Panc1 (cell line): ENCODE measurements around the gene APOO. TPM values are rescaled to one million over a fixed set of nuclear protein-coding genes. Genes with fewer than 3 reads are reported as not detected.

ENCODE experiments used
- ATAC-seq: fragments of 200-7000 bp; cut with Tn5 transposase; 2 replicates; pipeline ENCODE4 v1.9.1; 2020; ENCODE audit warnings: mild to moderate bottlenecking, moderate library complexity
- BruUV-seq: library from RNA; stranded (reverse); fragments of 400-500 nt; replicated peaks from 2 replicates; lab custom pipeline; 2021; lab: Mats Ljungman, UMichigan
- CTCF ChIA-PET: fragments of 300-600 bp; sonication (Branson Sonifier 250); formaldehyde crosslinking; loops from one replicate; lab custom pipeline; 2022; ENCODE audit warnings: antibody characterized with exemption; lab: Charles Lee
- POLR2A ChIA-PET: fragments of 300-600 bp; sonication (Branson Sonifier 250); formaldehyde crosslinking; loops from one replicate; lab custom pipeline; 2022; ENCODE audit warnings: antibody characterized with exemption; lab: Charles Lee
- DNase-seq: peaks from one replicate; pipeline ENCODE4 v3.0.0-alpha.2; 2010; ENCODE audit warnings: low read depth, low spot score
- H3K27ac ChIP-seq: 2 replicates; pipeline ENCODE4 v1.5.1; 2011; ENCODE audit warnings: mild to moderate bottlenecking, low read length, inconsistent platforms
- H3K27me3 ChIP-seq: fragments of 200-500 bp; sonication (Bioruptor generic); 2 replicates; pipeline ENCODE4 v1.6.0; 2014; ENCODE audit warnings: low read length, inconsistent platforms; ENCODE audit not compliant: control insufficient read depth, insufficient read depth
- H3K36me3 ChIP-seq: fragments of 200-500 bp; sonication (Bioruptor generic); 2 replicates; pipeline ENCODE4 v1.5.1; 2014; ENCODE audit warnings: inconsistent platforms, mild to moderate bottlenecking, low read length, moderate library complexity; ENCODE audit not compliant: control insufficient read depth, insufficient read depth
- H3K4me1 ChIP-seq: 2 replicates; pipeline ENCODE4 v1.5.1; 2011; ENCODE audit warnings: inconsistent platforms, mild to moderate bottlenecking, low read length, moderate library complexity; ENCODE audit not compliant: control insufficient read depth, insufficient read depth
- H3K4me3 ChIP-seq, 2 experiments: 2 replicates each; pipeline ENCODE4 v1.5.1; 2011 to 2012; ENCODE audit warnings: low read depth in 2 of 2, low read length in 2 of 2, mild to moderate bottlenecking in 2 of 2, inconsistent platforms in 1 of 2, moderate library complexity in 1 of 2
- H3K9me3 ChIP-seq: fragments of 200-500 bp; sonication (Bioruptor generic); 2 replicates; pipeline ENCODE4 v1.5.1; 2014; ENCODE audit warnings: low read depth, mild to moderate bottlenecking, inconsistent platforms, low read length, moderate library complexity; ENCODE audit not compliant: control insufficient read depth, insufficient read depth
- POLR2AphosphoS5 ChIP-seq: IDR thresholded peaks from 2 replicates; pipeline ENCODE4 v1.6.1; 2012; ENCODE audit warnings: mild to moderate bottlenecking, low read depth, low read length, moderate library complexity
- SIN3A ChIP-seq: IDR thresholded peaks from 2 replicates; pipeline ENCODE4 v1.6.1; 2012; ENCODE audit warnings: low read depth, mild to moderate bottlenecking, low read length, moderate library complexity, borderline replicate concordance; ENCODE audit not compliant: insufficient read depth
- TCF7L2 ChIP-seq: IDR thresholded peaks from 2 replicates; pipeline ENCODE4 v1.6.1; 2011; ENCODE audit warnings: mild to moderate bottlenecking, low read depth, low read length, inconsistent platforms
- in situ Hi-C: cut with HindIII; loops from 2 replicates; pipeline ENCODE4 v1.10.0; 2016; ENCODE audit warnings: low sequenced_read_pairs, low pct_unique_long_range_greater_than_20kb
- intact Hi-C: fragments of 100-400 bp; cut with micrococcal nuclease; formaldehyde crosslinking; loops from one replicate; pipeline ENCODE4 v1.10.0; 2022; ENCODE audit not compliant: unreplicated experiment
- total RNA-seq: library from RNA; stranded (reverse); gene quantifications from one replicate; pipeline ENCODE4 v1.2.1, GENCODE V29; 2021; ENCODE audit not compliant: unreplicated experiment
- TF ChIP-seq, protein P1 (sequence below): fragments of 450-650 bp; IDR thresholded peaks from 2 replicates; pipeline ENCODE4 v1.5.1; 2017; ENCODE audit warnings: mild to moderate bottlenecking
- TF ChIP-seq, protein P2 (sequence below), 2 experiments: IDR thresholded peaks; 2 replicates each; pipeline ENCODE4 v1.6.1; 2011 to 2012; ENCODE audit warnings: low read depth in 2 of 2, control low read depth in 1 of 2, low read length in 1 of 2, mild to moderate bottlenecking in 1 of 2, moderate library complexity in 1 of 2; ENCODE audit not compliant: insufficient read depth in 1 of 2

Gene APOO
- total RNA-seq, 1 experiment from 2014 or later: 36.8 TPM

DNA sequence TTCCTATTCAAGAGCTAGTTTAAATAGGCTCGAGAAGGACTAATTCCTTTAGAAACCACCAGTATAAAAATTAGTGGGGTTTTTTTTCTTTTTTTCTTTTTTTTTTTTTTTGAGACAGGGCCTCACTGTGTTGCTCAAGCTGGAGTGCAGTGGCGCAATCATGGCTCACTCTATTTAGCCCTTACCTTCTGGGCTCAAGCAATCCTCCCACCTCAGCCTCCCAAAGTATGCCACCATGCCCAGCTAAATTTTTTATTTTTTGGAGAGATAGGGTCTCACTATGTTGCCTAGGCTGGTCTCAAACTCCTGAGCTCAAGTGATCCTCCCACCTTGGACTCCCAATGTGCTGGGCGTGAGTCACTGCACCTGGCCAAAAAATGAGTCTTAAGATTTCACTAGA, 52.8 kb downstream of the APOO start:
- POLR2A ChIA-PET: no interaction called here
- Histone ChIP-seq H3K4me3 (no peak overlapping the region), H3K9me3 (no peaks in the 10 kb centered on the region), H3K27ac (no peak overlapping the region), H3K4me1 (no peaks in the 10 kb centered on the region), H3K27me3 (no peaks in the 10 kb centered on the region), H3K36me3 (no peaks in the 10 kb centered on the region)
- CTCF ChIA-PET: no interaction called here
- intact Hi-C loops: no loop called here
- DNase-seq: no peak
- TF ChIP-seq TCF7L2 (no peak), SIN3A (no peak)
- in situ Hi-C loops: no loop called here
- BruUV-seq: no TSS peak
- ATAC-seq: no peak

DNA sequence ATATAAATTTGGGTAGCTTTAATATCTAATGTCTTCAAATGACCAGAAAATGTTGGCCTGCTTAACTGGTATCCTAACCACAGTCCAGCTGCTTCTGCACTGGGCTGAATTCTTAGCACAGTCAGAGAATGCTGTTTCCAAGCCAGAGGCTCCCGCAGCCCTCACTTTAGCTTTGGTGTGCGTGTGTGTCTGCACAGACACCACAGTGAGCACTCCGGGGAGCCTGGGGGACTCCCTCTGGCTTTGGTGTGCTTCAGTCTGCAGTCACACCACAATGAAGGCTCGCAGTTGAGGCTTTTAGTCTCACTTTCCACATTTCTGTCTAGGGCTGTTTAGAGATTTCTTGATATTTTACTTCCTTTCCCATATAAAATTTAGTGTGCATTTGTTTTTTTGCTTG, 53.6 kb downstream of the APOO start:
- H3K27ac ChIP-seq: no peak overlapping the region
- no TSS peak for BruUV-seq
- ATAC-seq (no peak), DNase-seq (no peak)
- no peaks in the 10 kb centered on the region for H3K27me3 ChIP-seq
- H3K9me3 ChIP-seq: no peaks in the 10 kb centered on the region
- no peak overlapping the region for H3K4me3 ChIP-seq
- POLR2A ChIA-PET: no interaction called here
- intact Hi-C loops (no loop called here), in situ Hi-C loops (no loop called here)
- CTCF ChIA-PET: no interaction called here
- no peaks in the 10 kb centered on the region for H3K4me1 ChIP-seq
- no peaks in the 10 kb centered on the region for H3K36me3 ChIP-seq
- TF ChIP-seq, protein P1, sequence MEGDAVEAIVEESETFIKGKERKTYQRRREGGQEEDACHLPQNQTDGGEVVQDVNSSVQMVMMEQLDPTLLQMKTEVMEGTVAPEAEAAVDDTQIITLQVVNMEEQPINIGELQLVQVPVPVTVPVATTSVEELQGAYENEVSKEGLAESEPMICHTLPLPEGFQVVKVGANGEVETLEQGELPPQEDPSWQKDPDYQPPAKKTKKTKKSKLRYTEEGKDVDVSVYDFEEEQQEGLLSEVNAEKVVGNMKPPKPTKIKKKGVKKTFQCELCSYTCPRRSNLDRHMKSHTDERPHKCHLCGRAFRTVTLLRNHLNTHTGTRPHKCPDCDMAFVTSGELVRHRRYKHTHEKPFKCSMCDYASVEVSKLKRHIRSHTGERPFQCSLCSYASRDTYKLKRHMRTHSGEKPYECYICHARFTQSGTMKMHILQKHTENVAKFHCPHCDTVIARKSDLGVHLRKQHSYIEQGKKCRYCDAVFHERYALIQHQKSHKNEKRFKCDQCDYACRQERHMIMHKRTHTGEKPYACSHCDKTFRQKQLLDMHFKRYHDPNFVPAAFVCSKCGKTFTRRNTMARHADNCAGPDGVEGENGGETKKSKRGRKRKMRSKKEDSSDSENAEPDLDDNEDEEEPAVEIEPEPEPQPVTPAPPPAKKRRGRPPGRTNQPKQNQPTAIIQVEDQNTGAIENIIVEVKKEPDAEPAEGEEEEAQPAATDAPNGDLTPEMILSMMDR: no peak
- TF ChIP-seq SIN3A (no peak), TCF7L2 (no peak), POLR2AphosphoS5 (no peak)
- TF ChIP-seq, protein P2, sequence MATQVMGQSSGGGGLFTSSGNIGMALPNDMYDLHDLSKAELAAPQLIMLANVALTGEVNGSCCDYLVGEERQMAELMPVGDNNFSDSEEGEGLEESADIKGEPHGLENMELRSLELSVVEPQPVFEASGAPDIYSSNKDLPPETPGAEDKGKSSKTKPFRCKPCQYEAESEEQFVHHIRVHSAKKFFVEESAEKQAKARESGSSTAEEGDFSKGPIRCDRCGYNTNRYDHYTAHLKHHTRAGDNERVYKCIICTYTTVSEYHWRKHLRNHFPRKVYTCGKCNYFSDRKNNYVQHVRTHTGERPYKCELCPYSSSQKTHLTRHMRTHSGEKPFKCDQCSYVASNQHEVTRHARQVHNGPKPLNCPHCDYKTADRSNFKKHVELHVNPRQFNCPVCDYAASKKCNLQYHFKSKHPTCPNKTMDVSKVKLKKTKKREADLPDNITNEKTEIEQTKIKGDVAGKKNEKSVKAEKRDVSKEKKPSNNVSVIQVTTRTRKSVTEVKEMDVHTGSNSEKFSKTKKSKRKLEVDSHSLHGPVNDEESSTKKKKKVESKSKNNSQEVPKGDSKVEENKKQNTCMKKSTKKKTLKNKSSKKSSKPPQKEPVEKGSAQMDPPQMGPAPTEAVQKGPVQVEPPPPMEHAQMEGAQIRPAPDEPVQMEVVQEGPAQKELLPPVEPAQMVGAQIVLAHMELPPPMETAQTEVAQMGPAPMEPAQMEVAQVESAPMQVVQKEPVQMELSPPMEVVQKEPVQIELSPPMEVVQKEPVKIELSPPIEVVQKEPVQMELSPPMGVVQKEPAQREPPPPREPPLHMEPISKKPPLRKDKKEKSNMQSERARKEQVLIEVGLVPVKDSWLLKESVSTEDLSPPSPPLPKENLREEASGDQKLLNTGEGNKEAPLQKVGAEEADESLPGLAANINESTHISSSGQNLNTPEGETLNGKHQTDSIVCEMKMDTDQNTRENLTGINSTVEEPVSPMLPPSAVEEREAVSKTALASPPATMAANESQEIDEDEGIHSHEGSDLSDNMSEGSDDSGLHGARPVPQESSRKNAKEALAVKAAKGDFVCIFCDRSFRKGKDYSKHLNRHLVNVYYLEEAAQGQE (IDR thresholded peaks at IDR 0.05; ENCODE audit: insufficient read depth in 1 of 2, low read depth in 2 of 2, low read length in 1 of 2): no peak

DNA sequence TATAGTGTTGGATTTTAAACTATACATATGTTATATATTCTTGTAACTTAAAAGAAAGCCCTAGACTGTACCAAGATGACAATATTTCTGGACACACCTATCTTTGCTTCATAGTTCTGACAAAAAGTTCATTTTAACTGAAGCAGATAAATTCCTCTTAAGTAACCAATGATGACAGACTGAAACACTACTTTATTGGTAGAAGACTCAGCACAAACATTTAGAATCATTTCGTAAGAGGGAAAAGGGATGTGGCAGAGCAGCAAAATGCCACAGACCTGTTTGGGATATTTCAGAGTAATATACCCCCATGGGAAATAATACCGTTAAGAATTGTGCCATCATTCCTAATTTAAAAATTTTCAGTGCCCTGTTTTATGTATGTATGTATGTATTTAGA, 56.2 kb downstream of the APOO start:
- no peaks in the 10 kb centered on the region for H3K9me3 ChIP-seq
- intact Hi-C loops (no loop called here), in situ Hi-C loops (no loop called here)
- no peak for TF ChIP-seq SIN3A
- no peak for TF ChIP-seq TCF7L2
- BruUV-seq: no TSS peak
- DNase-seq: no peak
- ChIA-PET POLR2A (no interaction called here), CTCF (no interaction called here)
- H3K36me3 ChIP-seq: no peaks in the 10 kb centered on the region
- H3K4me3 ChIP-seq: no peak overlapping the region
- no peaks in the 10 kb centered on the region for H3K4me1 ChIP-seq
- no peaks in the 10 kb centered on the region for H3K27me3 ChIP-seq
- H3K27ac ChIP-seq: no peak overlapping the region
- ATAC-seq: no peak
